ENCODE results near the gene PPAT.

Gene PPAT

GRCh38 chr4:56405016-56405415 is 30.4 kb downstream of the PPAT start:
- no peak overlapping the region for H2AFZ ChIP-seq (ENCODE audit: low read depth, low read length)
- no peak overlapping the region for H4K91ac ChIP-seq (ENCODE audit: low read length)
- H3K4me2 ChIP-seq (ENCODE audit: low read length, poor library complexity, severe bottlenecking), result no peak overlapping the region
- H3K23ac ChIP-seq (ENCODE audit: low read length in 2 of 2), result no peak overlapping the region
- no peak overlapping the region for H2BK12ac ChIP-seq (ENCODE audit: low read length in 2 of 2)
- H2BK120ac ChIP-seq (ENCODE audit: low read depth, low read length), result no peak overlapping the region
- H3K4ac ChIP-seq (ENCODE audit: low read depth in 1 of 2, low read length in 2 of 2), result no peak overlapping the region
- H3K27ac ChIP-seq (ENCODE audit: low read length, poor library complexity, severe bottlenecking), result no peak overlapping the region
- H3K9me3 ChIP-seq (ENCODE audit: control insufficient read depth, low read length), result no peaks in the 10 kb centered on the region
- no peak overlapping the region for H3K18ac ChIP-seq (ENCODE audit: low read depth in 1 of 2, low read length in 2 of 2)
- H3K4me3 ChIP-seq (ENCODE audit: insufficient read depth in 1 of 2, low read depth in 1 of 2, low read length in 2 of 2), result no peak overlapping the region
- no peak for DNase-seq
- H3K4me1 ChIP-seq (ENCODE audit: control insufficient read depth, insufficient read depth, low read depth, low read length), result peaks cover 1% of the 10 kb centered on the region
- H2BK5ac ChIP-seq (ENCODE audit: low read depth, low read length, poor library complexity, severe bottlenecking), result no peak overlapping the region
- peaks cover 8% of the 10 kb centered on the region for H3K79me1 ChIP-seq (replicated peaks; ENCODE audit: low read length, poor library complexity, severe bottlenecking)
- WGBS, result 90% methylated on average over 1 of the region's 1 CpG
- no peak overlapping the region for H4K8ac ChIP-seq (ENCODE audit: low read length)
- no peak overlapping the region for H2AK5ac ChIP-seq (ENCODE audit: low read length, severe bottlenecking)
- H3K9ac ChIP-seq (ENCODE audit: low read length), result no peak overlapping the region
- no peak overlapping the region for H3K14ac ChIP-seq (ENCODE audit: low read length in 2 of 2)
- no peak overlapping the region for H2BK15ac ChIP-seq (ENCODE audit: low read depth, poor library complexity, severe bottlenecking)
- H3K36me3 ChIP-seq (ENCODE audit: control insufficient read depth in 1 of 2, insufficient read depth in 2 of 2, low read depth in 1 of 2, low read length in 2 of 2), result peaks cover 6 to 53% of the 10 kb centered on the region in 2 experiments
- no peaks in the 10 kb centered on the region for H3K27me3 ChIP-seq (ENCODE audit: control insufficient read depth in 1 of 2, insufficient read depth in 1 of 2, low read length in 2 of 2)

GRCh38 chr4:56400560-56400959 is 34.9 kb downstream of the PPAT start:
- no peak overlapping the region for H3K14ac ChIP-seq (ENCODE audit: low read length in 2 of 2)
- H3K4me2 ChIP-seq (ENCODE audit: low read length, poor library complexity, severe bottlenecking), result no peak overlapping the region
- no peak overlapping the region for H3K18ac ChIP-seq (ENCODE audit: low read depth in 1 of 2, low read length in 2 of 2)
- H3K27me3 ChIP-seq (ENCODE audit: control insufficient read depth in 1 of 2, insufficient read depth in 1 of 2, low read length in 2 of 2), result no peaks in the 10 kb centered on the region
- DNase-seq, result no peak
- H3K9ac ChIP-seq (ENCODE audit: low read length), result no peak overlapping the region
- WGBS, result 94% methylated on average over 4 of the region's 6 CpGs
- no peak overlapping the region for H2BK12ac ChIP-seq (ENCODE audit: low read length in 2 of 2)
- no peak overlapping the region for H2AFZ ChIP-seq (ENCODE audit: low read depth, low read length)
- H3K23ac ChIP-seq (ENCODE audit: low read length in 2 of 2), result no peak overlapping the region
- peaks cover 10 to 70% of the 10 kb centered on the region in 2 experiments for H3K36me3 ChIP-seq (ENCODE audit: control insufficient read depth in 1 of 2, insufficient read depth in 2 of 2, low read depth in 1 of 2, low read length in 2 of 2)
- no peak overlapping the region for H3K27ac ChIP-seq (ENCODE audit: low read length, poor library complexity, severe bottlenecking)
- no peak overlapping the region for H4K8ac ChIP-seq (ENCODE audit: low read length)
- H2AK5ac ChIP-seq (ENCODE audit: low read length, severe bottlenecking), result no peak overlapping the region
- no peak overlapping the region for H2BK120ac ChIP-seq (ENCODE audit: low read depth, low read length)
- no peaks in the 10 kb centered on the region for H3K4me1 ChIP-seq (ENCODE audit: control insufficient read depth, insufficient read depth, low read depth, low read length)
- H4K91ac ChIP-seq (ENCODE audit: low read length), result no peak overlapping the region
- no peak overlapping the region for H3K4ac ChIP-seq (ENCODE audit: low read depth in 1 of 2, low read length in 2 of 2)
- H3K4me3 ChIP-seq (ENCODE audit: insufficient read depth in 1 of 2, low read depth in 1 of 2, low read length in 2 of 2), result no peak overlapping the region
- H2BK15ac ChIP-seq (ENCODE audit: low read depth, poor library complexity, severe bottlenecking), result no peak overlapping the region
- H3K9me3 ChIP-seq (ENCODE audit: control insufficient read depth, low read length), result no peaks in the 10 kb centered on the region
- H2BK5ac ChIP-seq (ENCODE audit: low read depth, low read length, poor library complexity, severe bottlenecking), result no peak overlapping the region
- peaks cover 10% of the 10 kb centered on the region for H3K79me1 ChIP-seq (replicated peaks; ENCODE audit: low read length, poor library complexity, severe bottlenecking)

- no peak overlapping the region for H2BK15ac ChIP-seq (ENCODE audit: low read depth, poor library complexity, severe bottlenecking)
- H2BK12ac ChIP-seq (ENCODE audit: low read length in 2 of 2), result no peak overlapping the region
- no peak overlapping the region for H3K27ac ChIP-seq (ENCODE audit: low read length, poor library complexity, severe bottlenecking)
- H2AFZ ChIP-seq (ENCODE audit: low read depth, low read length), result no peak overlapping the region
- H3K4ac ChIP-seq (ENCODE audit: low read depth in 1 of 2, low read length in 2 of 2), result no peak overlapping the region
- no peaks in the 10 kb centered on the region for H3K27me3 ChIP-seq (ENCODE audit: control insufficient read depth in 1 of 2, insufficient read depth in 1 of 2, low read length in 2 of 2)
- no peak overlapping the region for H3K14ac ChIP-seq (ENCODE audit: low read length in 2 of 2)
- no peaks in the 10 kb centered on the region for H3K4me1 ChIP-seq (ENCODE audit: control insufficient read depth, insufficient read depth, low read depth, low read length)
- WGBS, result 90% methylated on average over 4 of the region's 8 CpGs
- no peak overlapping the region for H3K23ac ChIP-seq (ENCODE audit: low read length in 2 of 2)
- H2BK120ac ChIP-seq (ENCODE audit: low read depth, low read length), result no peak overlapping the region
- H2AK5ac ChIP-seq (ENCODE audit: low read length, severe bottlenecking), result no peak overlapping the region
- H3K79me1 ChIP-seq (replicated peaks; ENCODE audit: low read length, poor library complexity, severe bottlenecking), result peaks cover 17% of the 10 kb centered on the region
- H4K91ac ChIP-seq (ENCODE audit: low read length), result no peak overlapping the region
- peaks cover 0 to 11% of the 10 kb centered on the region in 2 experiments for H3K36me3 ChIP-seq (ENCODE audit: control insufficient read depth in 1 of 2, insufficient read depth in 2 of 2, low read depth in 1 of 2, low read length in 2 of 2)
- no peak overlapping the region for H3K4me3 ChIP-seq (ENCODE audit: insufficient read depth in 1 of 2, low read depth in 1 of 2, low read length in 2 of 2)
- no peak overlapping the region for H4K8ac ChIP-seq (ENCODE audit: low read length)
- no peak overlapping the region for H2BK5ac ChIP-seq (ENCODE audit: low read depth, low read length, poor library complexity, severe bottlenecking)
- no peaks in the 10 kb centered on the region for H3K9me3 ChIP-seq (ENCODE audit: control insufficient read depth, low read length)
- no peak overlapping the region for H3K9ac ChIP-seq (ENCODE audit: low read length)
- no peak for DNase-seq
- H3K18ac ChIP-seq (ENCODE audit: low read depth in 1 of 2, low read length in 2 of 2), result no peak overlapping the region
- no peak overlapping the region for H3K4me2 ChIP-seq (ENCODE audit: low read length, poor library complexity, severe bottlenecking)
Measured at GRCh38 chr4:56391270-56391669, 44.1 kb downstream of the PPAT start.

- peaks cover 0 to 4% of the 10 kb centered on the region in 2 experiments for H3K36me3 ChIP-seq (ENCODE audit: control insufficient read depth in 1 of 2, insufficient read depth in 2 of 2, low read depth in 1 of 2, low read length in 2 of 2)
- DNase-seq, result no peak
- 93% methylated on average over 1 of the region's 1 CpG for WGBS
Measured at GRCh38 chr4:56389558-56389957, 45.9 kb downstream of the PPAT start.

More at GRCh38 chr4:56389558-56389957, 45.9 kb downstream of the PPAT start:
- Histone ChIP-seq H2BK120ac (ENCODE audit: low read depth, low read length) (no peak overlapping the region), H3K27ac (ENCODE audit: low read length, poor library complexity, severe bottlenecking) (no peak overlapping the region), H3K27me3 (ENCODE audit: control insufficient read depth in 1 of 2, insufficient read depth in 1 of 2, low read length in 2 of 2) (no peaks in the 10 kb centered on the region), H2AK5ac (ENCODE audit: low read length, severe bottlenecking) (no peak overlapping the region), H3K79me1 (replicated peaks; ENCODE audit: low read length, poor library complexity, severe bottlenecking) (peaks cover 21% of the 10 kb centered on the region), H3K9me3 (ENCODE audit: control insufficient read depth, low read length) (no peaks in the 10 kb centered on the region), H3K4me2 (ENCODE audit: low read length, poor library complexity, severe bottlenecking) (no peak overlapping the region), H2BK5ac (ENCODE audit: low read depth, low read length, poor library complexity, severe bottlenecking) (no peak overlapping the region), H2BK15ac (ENCODE audit: low read depth, poor library complexity, severe bottlenecking) (no peak overlapping the region), H2BK12ac (ENCODE audit: low read length in 2 of 2) (no peak overlapping the region), H4K8ac (ENCODE audit: low read length) (no peak overlapping the region), H3K9ac (ENCODE audit: low read length) (no peak overlapping the region), H3K4me3 (ENCODE audit: insufficient read depth in 1 of 2, low read depth in 1 of 2, low read length in 2 of 2) (no peak overlapping the region), H3K4me1 (ENCODE audit: control insufficient read depth, insufficient read depth, low read depth, low read length) (no peaks in the 10 kb centered on the region), H3K4ac (ENCODE audit: low read depth in 1 of 2, low read length in 2 of 2) (no peak overlapping the region), H3K14ac (ENCODE audit: low read length in 2 of 2) (no peak overlapping the region), H3K23ac (ENCODE audit: low read length in 2 of 2) (no peak overlapping the region), H3K18ac (ENCODE audit: low read depth in 1 of 2, low read length in 2 of 2) (no peak overlapping the region), H2AFZ (ENCODE audit: low read depth, low read length) (no peak overlapping the region), H4K91ac (ENCODE audit: low read length) (no peak overlapping the region)

All from mesenchymal stem cell (in vitro differentiated cells and primary cell).